MM.1S (cell line): ENCODE results near the gene CLPTM1.

Experiments used
- DNase-seq: peaks from one replicate; pipeline ENCODE4 v3.0.0-alpha.2; 2015
- H2AFZ ChIP-seq: fragments of 300-600 bp; sonication (generic); 2 replicates; pipeline ENCODE4 v1.6.0; 2016; ENCODE audit warnings: antibody characterized with exemption, low read length
- H3F3A ChIP-seq: fragments of 300-600 bp; sonication (generic); 2 replicates; pipeline ENCODE4 v1.6.1; 2016; ENCODE audit warnings: mild to moderate bottlenecking, antibody characterized with exemption, low read length, moderate library complexity, mixed read lengths; ENCODE audit not compliant: insufficient read depth
- H3K27ac ChIP-seq: fragments of 300-600 bp; sonication (generic); 2 replicates; pipeline ENCODE4 v1.5.1; 2016; ENCODE audit warnings: mild to moderate bottlenecking, low read length
- H3K27me3 ChIP-seq: fragments of 300-600 bp; sonication (generic); replicated peaks from 2 replicates; pipeline ENCODE4 v1.6.0; 2016; ENCODE audit warnings: low read length; ENCODE audit not compliant: insufficient read depth
- H3K36me3 ChIP-seq: fragments of 300-600 bp; sonication (generic); replicated peaks from 2 replicates; pipeline ENCODE4 v1.6.1; 2016; ENCODE audit warnings: mild to moderate bottlenecking, low read length, mixed read lengths; ENCODE audit not compliant: insufficient read depth
- H3K4me1 ChIP-seq: fragments of 300-600 bp; sonication (generic); 2 replicates; pipeline ENCODE4 v1.6.1; 2016; ENCODE audit warnings: low read length, mixed read lengths
- H3K4me2 ChIP-seq: fragments of 300-600 bp; sonication (generic); 2 replicates; pipeline ENCODE4 v1.6.0; 2016; ENCODE audit warnings: low read depth, low read length
- H3K4me3 ChIP-seq: fragments of 300-600 bp; sonication (generic); 2 replicates; pipeline ENCODE4 v1.5.1; 2016; ENCODE audit warnings: low read length, mixed read lengths
- H3K79me2 ChIP-seq: fragments of 300-600 bp; sonication (generic); 2 replicates; pipeline ENCODE4 v1.6.1; 2016; ENCODE audit warnings: mixed run types, low read length, mixed read lengths
- H3K9ac ChIP-seq: fragments of 300-600 bp; sonication (generic); 2 replicates; pipeline ENCODE4 v1.6.1; 2016; ENCODE audit warnings: low read length, mixed read lengths
- H3K9me2 ChIP-seq: fragments of 300-600 bp; sonication (generic); replicated peaks from 2 replicates; pipeline ENCODE4 v1.6.1; 2016; ENCODE audit warnings: mild to moderate bottlenecking, low read length, mixed read lengths; ENCODE audit not compliant: insufficient read depth
- H3K9me3 ChIP-seq: fragments of 300-600 bp; sonication (generic); replicated peaks from 2 replicates; pipeline ENCODE4 v1.6.1; 2016; ENCODE audit warnings: mild to moderate bottlenecking, low read length, mixed read lengths; ENCODE audit not compliant: insufficient read depth
- H4K20me1 ChIP-seq: fragments of 300-600 bp; sonication (generic); 2 replicates; pipeline ENCODE4 v1.6.1; 2016; ENCODE audit warnings: mild to moderate bottlenecking, low read length, moderate library complexity, mixed read lengths; ENCODE audit not compliant: insufficient read depth
- CTCF ChIP-seq: fragments of 300-600 bp; sonication (generic); IDR thresholded peaks from 2 replicates; pipeline ENCODE4 v1.5.1; 2016; ENCODE audit warnings: antibody characterized with exemption, low read length, mixed read lengths
- EZH2 ChIP-seq: fragments of 300-600 bp; sonication (generic); optimal IDR thresholded peaks from 2 replicates; pipeline ENCODE3; 2017; ENCODE audit warnings: low read depth, mild to moderate bottlenecking, antibody characterized with exemption, low read length, mixed read lengths
- EZH2phosphoT487 ChIP-seq: fragments of 300-600 bp; sonication (generic); IDR thresholded peaks from 2 replicates; pipeline ENCODE4 v1.6.1; 2018; ENCODE audit warnings: antibody characterized with exemption, low read length

CLPTM1 gene

DNA sequence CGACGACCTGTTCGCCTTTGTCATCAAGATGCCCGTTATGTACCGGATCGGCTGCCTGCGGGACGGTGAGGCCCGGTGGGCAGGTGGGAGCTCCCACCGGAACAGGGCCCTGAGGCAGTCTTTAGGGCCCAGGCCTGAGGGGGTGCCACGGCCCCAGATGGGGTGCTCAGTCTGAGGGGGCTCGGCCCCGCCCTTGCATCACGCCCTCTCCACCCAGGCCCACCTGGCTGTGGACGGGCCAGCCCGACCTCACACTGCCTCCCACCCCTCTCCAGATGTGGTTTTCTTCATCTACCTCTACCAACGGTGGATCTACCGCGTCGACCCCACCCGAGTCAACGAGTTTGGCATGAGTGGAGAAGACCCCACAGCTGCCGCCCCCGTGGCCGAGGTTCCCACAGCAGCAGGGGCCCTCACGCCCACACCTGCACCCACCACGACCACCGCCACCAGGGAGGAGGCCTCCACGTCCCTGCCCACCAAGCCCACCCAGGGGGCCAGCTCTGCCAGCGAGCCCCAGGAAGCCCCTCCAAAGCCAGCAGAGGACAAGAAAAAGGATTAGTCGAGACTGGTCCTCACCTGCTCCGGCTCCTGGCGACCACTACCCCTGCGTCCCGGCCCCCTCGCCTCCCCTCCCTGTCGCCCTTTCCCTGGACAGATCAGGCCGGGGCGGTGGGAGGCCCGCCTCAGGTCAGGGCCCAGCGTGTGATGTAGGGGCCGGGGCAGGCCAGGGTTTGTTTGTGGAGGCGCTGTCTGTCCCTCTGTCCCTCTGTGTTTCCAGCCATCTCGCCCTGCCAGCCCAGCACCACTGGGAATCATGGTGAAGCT, 37.4 kb downstream of the CLPTM1 start:
- no peaks in the 10 kb centered on the region for H3F3A ChIP-seq
- H3K9me3 ChIP-seq: no peaks in the 10 kb centered on the region
- no peak overlapping the region for H3K9ac ChIP-seq
- 0 out of 2 replicates have a peak, but pooled peaks cover 4% of the 10 kb centered on the region for H3K4me1 ChIP-seq
- H3K36me3 ChIP-seq: no peaks in the 10 kb centered on the region
- no peak for DNase-seq
- H4K20me1 ChIP-seq: no peaks in the 10 kb centered on the region
- H3K79me2 ChIP-seq: no peaks in the 10 kb centered on the region
- no peak for TF ChIP-seq EZH2
- TF ChIP-seq CTCF: no peak
- no peak for TF ChIP-seq EZH2phosphoT487
- no peaks in the 10 kb centered on the region for H3K9me2 ChIP-seq
- no peaks in the 10 kb centered on the region for H3K27me3 ChIP-seq
- H2AFZ ChIP-seq: no peak overlapping the region
- H3K4me3 ChIP-seq: no peak overlapping the region
- H3K4me2 ChIP-seq: no peak overlapping the region
- no peak overlapping the region for H3K27ac ChIP-seq

- no peak overlapping the region for H2AFZ ChIP-seq
- H3K36me3 ChIP-seq: no peaks in the 10 kb centered on the region
Measured at GRCh38 chr19:44993526-44993925, 38.3 kb downstream of the CLPTM1 start.

DNA sequence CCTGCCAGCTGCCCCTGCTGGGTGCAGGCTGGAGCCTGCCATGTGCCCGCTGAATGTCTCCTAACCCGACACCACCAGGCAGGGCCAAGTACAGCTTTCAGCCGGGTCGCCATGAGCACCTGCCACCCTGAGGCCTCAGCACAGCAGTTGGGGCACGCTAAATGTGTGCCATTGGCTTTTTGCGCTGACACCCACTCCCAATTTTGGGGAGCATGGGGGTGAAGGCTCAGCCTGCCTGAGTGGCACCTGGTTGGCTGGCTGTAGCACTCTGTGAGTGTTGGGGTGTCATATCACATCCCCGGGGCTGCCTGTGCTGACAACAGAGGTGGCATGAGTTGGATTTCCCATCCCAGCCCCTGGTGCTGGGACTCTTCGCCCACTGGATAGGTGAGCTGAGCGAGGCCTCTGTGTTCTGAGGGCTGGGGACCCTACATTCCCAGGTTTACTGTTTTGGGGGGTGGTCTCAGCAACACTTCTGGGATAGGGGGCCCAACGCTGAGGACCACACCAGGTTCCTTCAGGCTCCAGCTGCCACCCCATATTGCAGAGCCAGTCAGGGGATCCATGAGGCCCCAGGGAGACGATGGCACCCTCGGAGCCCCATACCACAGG, 38.9 kb downstream of the CLPTM1 start:
- H3K4me3 ChIP-seq: no peak overlapping the region
- no peak overlapping the region for H3K9ac ChIP-seq
- no peak overlapping the region for H3K4me2 ChIP-seq
- H3F3A ChIP-seq: 0 out of 2 replicates have a peak, but pooled peaks cover under 1% of the 10 kb centered on the region
- H3K27ac ChIP-seq: no peak overlapping the region
- TF ChIP-seq CTCF: no peak
- TF ChIP-seq EZH2: no peak
- no peak for TF ChIP-seq EZH2phosphoT487
- no peak overlapping the region for H2AFZ ChIP-seq
- peaks cover 5% of the 10 kb centered on the region; the same call in 1 of the 2 replicates for H3K4me1 ChIP-seq
- no peaks in the 10 kb centered on the region for H3K9me2 ChIP-seq
- H4K20me1 ChIP-seq: no peaks in the 10 kb centered on the region
- no peaks in the 10 kb centered on the region for H3K27me3 ChIP-seq
- no peaks in the 10 kb centered on the region for H3K79me2 ChIP-seq
- no peak for DNase-seq
- H3K9me3 ChIP-seq: no peaks in the 10 kb centered on the region
- H3K36me3 ChIP-seq: no peaks in the 10 kb centered on the region

More at GRCh38 chr19:44993526-44993925, 38.3 kb downstream of the CLPTM1 start:
- H4K20me1 ChIP-seq: no peaks in the 10 kb centered on the region
- H3K4me3 ChIP-seq: no peak overlapping the region
- H3K4me1 ChIP-seq: 0 out of 2 replicates have a peak, but pooled peaks cover 4% of the 10 kb centered on the region
- no peaks in the 10 kb centered on the region for H3K79me2 ChIP-seq
- no peak overlapping the region for H3K9ac ChIP-seq
- no peaks in the 10 kb centered on the region for H3F3A ChIP-seq
- H3K4me2 ChIP-seq: no peak overlapping the region
- TF ChIP-seq EZH2phosphoT487: no peak
- no peak for TF ChIP-seq EZH2
- TF ChIP-seq CTCF: no peak
- H3K27ac ChIP-seq: no peak overlapping the region
- H3K9me2 ChIP-seq: no peaks in the 10 kb centered on the region
- H3K9me3 ChIP-seq: no peaks in the 10 kb centered on the region
- no peak for DNase-seq
- H3K27me3 ChIP-seq: no peaks in the 10 kb centered on the region
